H9 (cell line): ENCODE results near the gene EEF2K. TPM values are rescaled to one million over a fixed set of nuclear protein-coding genes. Genes with fewer than 3 reads are reported as not detected.
A peak's percentile ranks its signal among the peaks of the same experiment; 100 is the strongest.

Source experiments
- DNase-seq: peaks from one replicate; pipeline ENCODE4 v3.0.0-alpha.2; 2017
- H2AFZ ChIP-seq: one replicate; pipeline ENCODE4 v1.6.1; 2013; ENCODE audit warnings: mild to moderate bottlenecking, low read length, control low read depth, moderate library complexity
- H2AK5ac ChIP-seq: 2 replicates; pipeline ENCODE4 v1.6.1; 2013; ENCODE audit warnings: low read length, control low read depth, mixed read lengths; ENCODE audit not compliant: insufficient read length
- H2BK120ac ChIP-seq: one replicate; pipeline ENCODE4 v1.6.1; 2013; ENCODE audit warnings: low read depth, mild to moderate bottlenecking, low read length, control low read depth, inconsistent platforms; ENCODE audit not compliant: poor library complexity, severe bottlenecking
- H2BK12ac ChIP-seq: 2 replicates; pipeline ENCODE4 v1.6.1; 2013; ENCODE audit warnings: low read length, control low read depth, mixed read lengths, low read depth; ENCODE audit not compliant: insufficient read length
- H2BK15ac ChIP-seq: 2 replicates; pipeline ENCODE4 v1.6.1; 2013; ENCODE audit warnings: low read depth, low read length, control low read depth
- H2BK20ac ChIP-seq: one replicate; pipeline ENCODE4 v1.6.1; 2013; ENCODE audit warnings: low read depth, mild to moderate bottlenecking, low read length, control low read depth, inconsistent platforms; ENCODE audit not compliant: poor library complexity, severe bottlenecking
- H2BK5ac ChIP-seq: 2 replicates; pipeline ENCODE4 v1.6.1; 2013; ENCODE audit warnings: low read length, control low read depth, mixed read lengths; ENCODE audit not compliant: insufficient read length
- H3K14ac ChIP-seq: 2 replicates; pipeline ENCODE4 v1.6.1; 2013; ENCODE audit warnings: low read length, control low read depth; ENCODE audit not compliant: insufficient read depth
- H3K18ac ChIP-seq: 2 replicates; pipeline ENCODE4 v1.6.1; 2013; ENCODE audit warnings: low read depth, mild to moderate bottlenecking, mixed read lengths, low read length, control low read depth; ENCODE audit not compliant: insufficient read length
- H3K23ac ChIP-seq: 2 replicates; pipeline ENCODE4 v1.6.1; 2013; ENCODE audit warnings: low read length, control low read depth, mixed read lengths, low read depth; ENCODE audit not compliant: insufficient read length
- H3K23me2 ChIP-seq: 2 replicates; pipeline ENCODE4 v1.6.1; 2013; ENCODE audit warnings: low read depth, mild to moderate bottlenecking, mixed read lengths, low read length, control low read depth; ENCODE audit not compliant: insufficient read length, poor library complexity, severe bottlenecking
- H3K27ac ChIP-seq: 2 replicates; pipeline ENCODE4 v1.5.1; 2013; ENCODE audit warnings: low read length, control low read depth, mixed read lengths, low read depth; ENCODE audit not compliant: insufficient read length
- H3K27me3 ChIP-seq: 2 replicates; pipeline ENCODE4 v1.6.1; 2013; ENCODE audit warnings: low read length, control low read depth, inconsistent platforms; ENCODE audit not compliant: insufficient read depth
- H3K4ac ChIP-seq: 2 replicates; pipeline ENCODE4 v1.6.1; 2013; ENCODE audit warnings: low read depth, mild to moderate bottlenecking, control low read depth, inconsistent platforms, low read length, moderate library complexity
- H3K4me1 ChIP-seq: 2 replicates; pipeline ENCODE4 v1.6.1; 2013; ENCODE audit warnings: low read length, control low read depth, inconsistent platforms; ENCODE audit not compliant: insufficient read depth
- H3K4me2 ChIP-seq: 2 replicates; pipeline ENCODE4 v1.6.1; 2013; ENCODE audit warnings: low read length, control low read depth, mixed read lengths; ENCODE audit not compliant: insufficient read length, insufficient read depth
- H3K56ac ChIP-seq: 2 replicates; pipeline ENCODE4 v1.6.1; 2013; ENCODE audit warnings: low read depth, mild to moderate bottlenecking, mixed read lengths, low read length, control low read depth; ENCODE audit not compliant: insufficient read length
- H3K79me1 ChIP-seq: 2 replicates; pipeline ENCODE4 v1.6.1; 2013; ENCODE audit warnings: low read depth, mild to moderate bottlenecking, moderate library complexity, low read length, control low read depth, inconsistent platforms; ENCODE audit not compliant: insufficient read depth, poor library complexity, severe bottlenecking
- H3K79me2 ChIP-seq: 2 replicates; pipeline ENCODE4 v1.6.1; 2013; ENCODE audit warnings: low read length, control low read depth, inconsistent platforms; ENCODE audit not compliant: insufficient read depth
- H3K9ac ChIP-seq: 2 replicates; pipeline ENCODE4 v1.6.1; 2013; ENCODE audit warnings: low read length, control low read depth, mixed read lengths; ENCODE audit not compliant: insufficient read length; ENCODE audit errors: extremely low read depth
- H3K9me3 ChIP-seq: one replicate; pipeline ENCODE4 v1.6.1; 2013; ENCODE audit warnings: low read depth, low read length, inconsistent platforms; ENCODE audit not compliant: control insufficient read depth
- H3T11ph ChIP-seq: one replicate; pipeline ENCODE4 v1.6.1; 2013; ENCODE audit warnings: mild to moderate bottlenecking, low read length, control low read depth, inconsistent platforms
- H4K20me1 ChIP-seq: one replicate; pipeline ENCODE4 v1.6.1; 2013; ENCODE audit not compliant: control insufficient read depth, insufficient read length, insufficient read depth
- H4K5ac ChIP-seq: 2 replicates; pipeline ENCODE4 v1.6.1; 2013; ENCODE audit warnings: low read depth, mild to moderate bottlenecking, mixed read lengths, low read length, control low read depth; ENCODE audit not compliant: insufficient read length
- H4K8ac ChIP-seq: replicated peaks from 2 replicates; pipeline ENCODE4 v1.6.1; 2013; ENCODE audit warnings: low read length, control low read depth, mixed read lengths, low read depth; ENCODE audit not compliant: insufficient read length
- H4K91ac ChIP-seq: 2 replicates; pipeline ENCODE4 v1.6.1; 2013; ENCODE audit warnings: low read depth, mild to moderate bottlenecking, moderate library complexity, mixed read lengths, low read length, control low read depth; ENCODE audit not compliant: insufficient read length
- H3K27ac Mint-ChIP-seq, 3 experiments: 2 replicates in 2 of 3; 3 replicates in 1 of 3; pipeline ENCODE4 v1.8.0; 2020 to 2021; ENCODE audit warnings: mixed read lengths in 3 of 3, mild to moderate bottlenecking in 1 of 3, moderate library complexity in 1 of 3
- H3K27me3 Mint-ChIP-seq: 2 replicates; pipeline ENCODE4 v1.8.0; 2021; ENCODE audit warnings: low read depth, mild to moderate bottlenecking, moderate library complexity, mixed read lengths
- H3K36me3 Mint-ChIP-seq, 3 experiments: 2 replicates in 2 of 3; 3 replicates in 1 of 3; pipeline ENCODE4 v1.8.0; 2020 to 2021; ENCODE audit warnings: low read depth in 3 of 3, mixed read lengths in 3 of 3; ENCODE audit not compliant: insufficient read depth in 1 of 3
- H3K4me1 Mint-ChIP-seq, 2 experiments: 2 replicates each; pipeline ENCODE4 v1.8.0; 2020; ENCODE audit warnings: mixed read lengths in 2 of 2
- H3K4me3 Mint-ChIP-seq, 2 experiments: 2 replicates in 1 of 2; 3 replicates in 1 of 2; pipeline ENCODE4 v1.8.0; 2020 to 2021; ENCODE audit warnings: mild to moderate bottlenecking in 2 of 2, mixed read lengths in 2 of 2, moderate library complexity in 1 of 2
- H3K9me3 Mint-ChIP-seq, 2 experiments: 2 replicates in 1 of 2; 3 replicates in 1 of 2; pipeline ENCODE4 v1.8.0; 2020; ENCODE audit warnings: mild to moderate bottlenecking in 2 of 2, mixed read lengths in 2 of 2, moderate library complexity in 1 of 2
- CTCF ChIP-seq: fragments of 200-600 bp; sonication (generic); conservative IDR thresholded peaks from 3 replicates; pipeline ENCODE4 v1.8.0; 2021; ENCODE audit warnings: antibody characterized with exemption, mild to moderate bottlenecking
- WGBS: extraction: QIAGEN DNeasy Blood & Tissue Kit; methylation state at CpG from one replicate; pipeline ENCODE4 v1.1.7; 2013; ENCODE audit warnings: missing lambda C conversion rate, low lambda C conversion rate, mixed read lengths; ENCODE audit not compliant: insufficient read length; ENCODE audit errors: extremely low coverage; 5-methylcytosine and 5-hydroxymethylcytosine counted together
- total RNA-seq: library from RNA; stranded (reverse); gene quantifications from 2 replicates; pipeline ENCODE4 v1.2.1, GENCODE V29; 2021

EEF2K gene
- total RNA-seq, 1 experiment from 2014 or later: 20.7 TPM

- Histone ChIP-seq H2BK120ac (no peak overlapping the region), H3K27me3 (no peaks in the 10 kb centered on the region), H3K4ac (no peak overlapping the region), H3K23ac (no peak overlapping the region), H2BK20ac (no peak overlapping the region), H3K56ac (no peak overlapping the region), H3K9me3 (no peaks in the 10 kb centered on the region), H3K23me2 (peaks cover 12% of the 10 kb centered on the region), H4K20me1 (no peaks in the 10 kb centered on the region), H3T11ph (no peak overlapping the region), H3K14ac (no peak overlapping the region), H4K8ac (no peak overlapping the region), H3K27ac (no peak overlapping the region), H3K4me1 (no peaks in the 10 kb centered on the region; the same call in 1 of the 2 replicates), H2AFZ (peak overlapping the region; percentile 66), H3K79me2 (no peaks in the 10 kb centered on the region), H2BK5ac (no peak overlapping the region), H2BK12ac (no peak overlapping the region), H3K79me1 (no peaks in the 10 kb centered on the region), H2BK15ac (no peak overlapping the region), H4K5ac (no peak overlapping the region), H2AK5ac (no peak overlapping the region), H3K9ac (peak overlapping the region; percentile 56), H3K4me2 (peak overlapping the region; percentile 86), H4K91ac (no peak overlapping the region), H3K18ac (peak overlapping the region; percentile 44)
- peaks cover 3 to 4% of the 10 kb centered on the region in 2 experiments; a peak in 3 of 5 replicates for H3K9me3 Mint-ChIP-seq
- no peak for TF ChIP-seq CTCF
- H3K27ac Mint-ChIP-seq: peak overlapping the region; percentile 76 to 97 (median 88)
- no CpG with 5 or more reads among the region's 9 CpGs for whole genome bisulfite sequencing
- no peak for DNase-seq
- peak overlapping the region; percentile 84 to 92 for H3K4me3 Mint-ChIP-seq
- H3K4me1 Mint-ChIP-seq: peaks cover 30 to 36% of the 10 kb centered on the region in 2 experiments
- peaks cover 11% of the 10 kb centered on the region for H3K27me3 Mint-ChIP-seq
- H3K36me3 Mint-ChIP-seq: peaks cover 0 to 2% (median 0%) of the 10 kb centered on the region in 3 experiments; a peak in 1 of 7 replicates
Observed at GRCh38 chr16:22191532-22192260, 14.4 kb upstream of the EEF2K start.
